ENCODE data around the gene HOXB6. TPM values are rescaled to one million over a fixed set of nuclear protein-coding genes. Genes with fewer than 3 reads are reported as not detected.

Gene HOXB6
- polyA plus RNA-seq, 1 donor = 9.8 TPM

GRCh38 chr17:48606892-48607614, 2.3 kb upstream of the HOXB6 start:
- Histone ChIP-seq H3K27me3 (ENCODE audit: control insufficient read depth, insufficient read depth, low read length) (peaks cover 98% of the 10 kb centered on the region), H3K9me3 (ENCODE audit: control insufficient read depth, low read depth, low read length) (peaks cover 22% of the 10 kb centered on the region), H3K27ac (ENCODE audit: low read length) (no peak overlapping the region), H3K4me1 (ENCODE audit: control insufficient read depth, insufficient read depth, low read length) (peaks cover 29% of the 10 kb centered on the region), H3K36me3 (ENCODE audit: control insufficient read depth, insufficient read depth, low read length) (no peaks in the 10 kb centered on the region), H3K4me3 (ENCODE audit: low read length) (no peak overlapping the region)
- DNase-seq = no peak
- no CpG with 5 or more reads among the region's 9 CpGs for WGBS (ENCODE audit: insufficient coverage, low lambda C conversion rate)

- Histone ChIP-seq H3K36me3 (ENCODE audit: control insufficient read depth, insufficient read depth, low read length) (no peaks in the 10 kb centered on the region), H3K27me3 (ENCODE audit: control insufficient read depth, insufficient read depth, low read length) (peaks cover 98% of the 10 kb centered on the region), H3K4me1 (ENCODE audit: control insufficient read depth, insufficient read depth, low read length) (peaks cover 32% of the 10 kb centered on the region), H3K4me3 (ENCODE audit: low read length) (no peak overlapping the region), H3K27ac (ENCODE audit: low read length) (peak overlapping the region; percentile 78), H3K9me3 (ENCODE audit: control insufficient read depth, low read depth, low read length) (peaks cover 16% of the 10 kb centered on the region)
- WGBS (ENCODE audit: insufficient coverage, low lambda C conversion rate) = 0% methylated on average over 2 of the region's 41 CpGs
- no peak for DNase-seq
Measured at GRCh38 chr17:48605991-48606891, 1.5 kb upstream of the HOXB6 start.

- WGBS (ENCODE audit: insufficient coverage, low lambda C conversion rate) = 41% methylated on average over 2 of the region's 10 CpGs
- Histone ChIP-seq H3K27me3 (ENCODE audit: control insufficient read depth, insufficient read depth, low read length) (peaks cover 98% of the 10 kb centered on the region), H3K4me1 (ENCODE audit: control insufficient read depth, insufficient read depth, low read length) (peaks cover 30% of the 10 kb centered on the region), H3K36me3 (ENCODE audit: control insufficient read depth, insufficient read depth, low read length) (no peaks in the 10 kb centered on the region), H3K9me3 (ENCODE audit: control insufficient read depth, low read depth, low read length) (peaks cover 10% of the 10 kb centered on the region), H3K27ac (ENCODE audit: low read length) (peak overlapping the region; percentile 78), H3K4me3 (ENCODE audit: low read length) (peak overlapping the region; percentile 59)
- DNase-seq = no peak
Measured at GRCh38 chr17:48605409-48605919, 678 bp upstream of the HOXB6 start.

- Histone ChIP-seq H3K36me3 (ENCODE audit: control insufficient read depth, insufficient read depth, low read length) (no peaks in the 10 kb centered on the region), H3K4me3 (ENCODE audit: low read length) (peak overlapping the region; percentile 59), H3K9me3 (ENCODE audit: control insufficient read depth, low read depth, low read length) (peaks cover 6% of the 10 kb centered on the region), H3K27me3 (ENCODE audit: control insufficient read depth, insufficient read depth, low read length) (peaks cover 98% of the 10 kb centered on the region), H3K4me1 (ENCODE audit: control insufficient read depth, insufficient read depth, low read length) (peaks cover 30% of the 10 kb centered on the region), H3K27ac (ENCODE audit: low read length) (peak overlapping the region; percentile 78)
- WGBS (ENCODE audit: insufficient coverage, low lambda C conversion rate) = 14% methylated on average over 1 of the region's 21 CpGs
- DNase-seq = no peak
Measured at GRCh38 chr17:48603959-48604769, 622 bp downstream of the HOXB6 start.

DNA sequence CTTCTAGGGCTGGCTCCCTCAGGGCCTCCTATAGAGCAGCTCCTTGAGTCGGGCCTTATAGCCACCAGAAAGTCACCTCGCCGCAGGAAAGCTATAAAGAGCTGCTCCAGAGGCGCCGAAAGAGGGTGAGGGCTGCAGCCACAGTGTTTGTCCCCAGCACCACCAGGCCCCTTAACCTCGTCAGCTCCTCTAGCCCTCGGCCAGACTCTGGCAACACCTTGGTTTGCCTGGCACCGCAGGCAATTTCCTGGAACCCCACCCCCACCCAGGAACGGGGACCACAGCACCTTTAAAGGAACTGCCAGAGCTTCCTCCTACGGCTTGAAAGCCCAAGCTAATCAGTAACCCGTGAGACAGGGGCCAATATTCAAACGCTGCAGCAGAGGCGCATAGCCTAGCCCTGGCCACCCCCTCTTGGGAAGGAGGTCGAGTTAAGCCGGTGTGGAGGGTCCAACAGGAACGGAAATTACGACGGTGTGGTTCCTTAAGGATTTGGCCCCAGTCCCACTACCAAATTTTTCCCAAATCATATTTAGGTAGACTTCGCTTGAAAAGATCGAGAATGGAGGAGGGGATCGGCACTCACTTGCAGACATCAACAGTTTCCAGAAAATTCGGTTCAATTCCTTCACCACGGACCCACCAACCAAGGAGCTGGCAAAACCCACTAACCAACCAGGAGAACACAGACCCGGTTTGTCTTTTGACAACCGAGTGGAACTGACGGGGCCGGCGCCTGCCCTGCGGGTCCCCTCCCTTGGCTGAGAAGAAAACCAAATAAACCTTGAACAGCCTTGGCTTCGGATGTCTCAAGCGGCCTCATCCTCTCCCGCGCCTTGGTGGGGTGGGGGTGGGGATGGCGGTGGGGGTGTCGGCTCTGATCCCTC, 3.0 kb downstream of the HOXB6 start:
- no peak for DNase-seq
- no peak overlapping the region for H3K27ac ChIP-seq (ENCODE audit: low read length)
- H3K4me1 ChIP-seq (ENCODE audit: control insufficient read depth, insufficient read depth, low read length) = peaks cover 42% of the 10 kb centered on the region
- 18% methylated on average over 3 of the region's 35 CpGs for WGBS (ENCODE audit: insufficient coverage, low lambda C conversion rate)
- no peaks in the 10 kb centered on the region for H3K36me3 ChIP-seq (ENCODE audit: control insufficient read depth, insufficient read depth, low read length)
- peaks cover 14% of the 10 kb centered on the region for H3K9me3 ChIP-seq (ENCODE audit: control insufficient read depth, low read depth, low read length)
- peaks cover 99% of the 10 kb centered on the region for H3K27me3 ChIP-seq (ENCODE audit: control insufficient read depth, insufficient read depth, low read length)
- peak overlapping the region; percentile 59 for H3K4me3 ChIP-seq (ENCODE audit: low read length)

DNA sequence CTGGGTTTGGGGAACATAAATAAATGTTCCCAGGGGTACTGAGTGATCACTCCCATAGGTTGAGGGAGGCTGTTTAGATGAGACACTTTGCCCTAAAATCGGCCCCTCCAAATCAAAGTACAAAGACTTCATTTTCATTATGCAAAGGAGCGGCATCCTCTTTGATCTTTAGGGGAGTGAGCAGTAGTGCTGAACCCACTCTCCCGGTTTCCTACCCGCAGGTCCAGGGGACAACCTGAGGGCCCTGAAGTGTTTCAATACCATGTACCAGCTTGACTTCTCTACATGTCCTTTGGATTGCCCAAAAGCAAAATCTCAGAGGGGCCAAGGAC, 3.6 kb downstream of the HOXB6 start:
- 0% methylated on average over 1 of the region's 4 CpGs for WGBS (ENCODE audit: insufficient coverage, low lambda C conversion rate)
- H3K4me1 ChIP-seq (ENCODE audit: control insufficient read depth, insufficient read depth, low read length) = peaks cover 42% of the 10 kb centered on the region
- peaks cover 99% of the 10 kb centered on the region for H3K27me3 ChIP-seq (ENCODE audit: control insufficient read depth, insufficient read depth, low read length)
- H3K4me3 ChIP-seq (ENCODE audit: low read length) = no peak overlapping the region
- peaks cover 14% of the 10 kb centered on the region for H3K9me3 ChIP-seq (ENCODE audit: control insufficient read depth, low read depth, low read length)
- no peaks in the 10 kb centered on the region for H3K36me3 ChIP-seq (ENCODE audit: control insufficient read depth, insufficient read depth, low read length)
- no peak overlapping the region for H3K27ac ChIP-seq (ENCODE audit: low read length)
- no peak for DNase-seq

GRCh38 chr17:48600244-48601098, 4.3 kb downstream of the HOXB6 start:
- Histone ChIP-seq H3K27me3 (ENCODE audit: control insufficient read depth, insufficient read depth, low read length) (peaks cover 99% of the 10 kb centered on the region), H3K27ac (ENCODE audit: low read length) (peak overlapping the region; percentile 39), H3K36me3 (ENCODE audit: control insufficient read depth, insufficient read depth, low read length) (peaks cover under 1% of the 10 kb centered on the region), H3K9me3 (ENCODE audit: control insufficient read depth, low read depth, low read length) (peaks cover 13% of the 10 kb centered on the region), H3K4me1 (ENCODE audit: control insufficient read depth, insufficient read depth, low read length) (peaks cover 42% of the 10 kb centered on the region), H3K4me3 (ENCODE audit: low read length) (no peak overlapping the region)
- WGBS (ENCODE audit: insufficient coverage, low lambda C conversion rate) = no CpG with 5 or more reads among the region's 17 CpGs
- no peak for DNase-seq

GRCh38 chr17:48599354-48599753, 5.4 kb downstream of the HOXB6 start:
- H3K27me3 ChIP-seq (ENCODE audit: control insufficient read depth, insufficient read depth, low read length) = peaks cover 99% of the 10 kb centered on the region
- peak overlapping the region; percentile 47 for H3K27ac ChIP-seq (ENCODE audit: low read length)
- DNase-seq = no peak
- H3K4me1 ChIP-seq (ENCODE audit: control insufficient read depth, insufficient read depth, low read length) = peaks cover 49% of the 10 kb centered on the region
- no peak overlapping the region for H3K4me3 ChIP-seq (ENCODE audit: low read length)
- no CpG with 5 or more reads among the region's 5 CpGs for WGBS (ENCODE audit: insufficient coverage, low lambda C conversion rate)
- H3K9me3 ChIP-seq (ENCODE audit: control insufficient read depth, low read depth, low read length) = peaks cover 15% of the 10 kb centered on the region
- H3K36me3 ChIP-seq (ENCODE audit: control insufficient read depth, insufficient read depth, low read length) = peaks cover 6% of the 10 kb centered on the region

DNA sequence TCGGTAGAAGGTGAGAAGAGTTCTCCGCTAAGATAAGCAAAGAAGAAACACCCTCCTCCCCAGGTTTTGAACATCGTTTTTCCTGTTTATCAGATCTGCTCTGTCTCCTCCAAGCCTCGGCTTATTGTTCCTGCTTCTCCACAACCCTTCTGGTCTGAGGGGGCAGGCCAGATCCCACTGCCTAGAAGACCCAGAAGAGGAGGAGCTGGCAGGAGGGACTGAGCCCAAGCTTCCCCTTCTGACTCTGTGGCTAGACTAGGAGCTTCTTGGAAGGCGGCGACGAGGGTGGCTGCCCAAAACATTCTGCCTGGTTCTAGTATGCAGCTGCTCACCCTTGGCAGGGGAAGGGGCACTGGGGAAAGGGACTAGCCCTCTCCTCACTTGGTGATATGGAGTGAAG, 6.0 kb downstream of the HOXB6 start:
- H3K36me3 ChIP-seq (ENCODE audit: control insufficient read depth, insufficient read depth, low read length) = peaks cover 6% of the 10 kb centered on the region
- WGBS (ENCODE audit: insufficient coverage, low lambda C conversion rate) = no CpG with 5 or more reads among the region's 7 CpGs
- DNase-seq = no peak
- peaks cover 12% of the 10 kb centered on the region for H3K9me3 ChIP-seq (ENCODE audit: control insufficient read depth, low read depth, low read length)
- H3K4me3 ChIP-seq (ENCODE audit: low read length) = peak overlapping the region; percentile 59
- peaks cover 99% of the 10 kb centered on the region for H3K27me3 ChIP-seq (ENCODE audit: control insufficient read depth, insufficient read depth, low read length)
- H3K27ac ChIP-seq (ENCODE audit: low read length) = peak overlapping the region; percentile 47
- H3K4me1 ChIP-seq (ENCODE audit: control insufficient read depth, insufficient read depth, low read length) = peaks cover 49% of the 10 kb centered on the region

Measured in large intestine (tissue), 3 donors.